HEK293 (cell line): Measurements from ENCODE around the gene KCNG3.

ENCODE experiments used
- AEBP2 ChIP-seq: fragments of 450-650 bp; formaldehyde crosslinking; IDR thresholded peaks from 2 replicates; pipeline ENCODE4 v1.5.1; 2016; ENCODE audit warnings: missing biosample characterization, missing genetic modification characterization, borderline replicate concordance
- BCL11B ChIP-seq: fragments of 450-650 bp; formaldehyde crosslinking; IDR thresholded peaks from 2 replicates; pipeline ENCODE4 v1.5.1; 2016; ENCODE audit warnings: low read depth, missing biosample characterization, missing genetic modification characterization
- BCL6B ChIP-seq: fragments of 450-650 bp; formaldehyde crosslinking; IDR thresholded peaks from 2 replicates; pipeline ENCODE4 v1.5.1; 2017; ENCODE audit warnings: missing biosample characterization, missing genetic modification characterization
- FEZF1 ChIP-seq: fragments of 450-650 bp; formaldehyde crosslinking; IDR thresholded peaks from 2 replicates; pipeline ENCODE4 v1.5.1; 2016; ENCODE audit warnings: missing biosample characterization, missing genetic modification characterization
- GLI2 ChIP-seq: fragments of 450-650 bp; formaldehyde crosslinking; IDR thresholded peaks from 2 replicates; pipeline ENCODE4; 2017; ENCODE audit warnings: missing biosample characterization, missing genetic modification characterization, low read depth, borderline replicate concordance
- HIC1 ChIP-seq: fragments of 450-650 bp; formaldehyde crosslinking; IDR thresholded peaks from 2 replicates; pipeline ENCODE4 v1.5.1; 2016; ENCODE audit warnings: missing biosample characterization, missing genetic modification characterization
- KLF10 ChIP-seq: fragments of 450-650 bp; IDR thresholded peaks from 2 replicates; pipeline ENCODE4 v1.5.1; 2018; ENCODE audit warnings: missing biosample characterization, mild to moderate bottlenecking, missing genetic modification characterization
- MZF1 ChIP-seq: fragments of 450-650 bp; formaldehyde crosslinking; IDR thresholded peaks from 2 replicates; pipeline ENCODE4 v1.5.1; 2017; ENCODE audit warnings: missing biosample characterization, missing genetic modification characterization, borderline replicate concordance
- REPIN1 ChIP-seq: fragments of 450-650 bp; formaldehyde crosslinking; IDR thresholded peaks from 2 replicates; pipeline ENCODE4 v1.5.1; 2017; ENCODE audit warnings: missing biosample characterization, missing genetic modification characterization, low read depth
- ZBTB20 ChIP-seq: fragments of 450-650 bp; formaldehyde crosslinking; IDR thresholded peaks from 2 replicates; pipeline ENCODE4 v1.5.1; 2016; ENCODE audit warnings: missing biosample characterization, missing genetic modification characterization
- ZNF132 ChIP-seq: fragments of 450-650 bp; formaldehyde crosslinking; IDR thresholded peaks from 2 replicates; pipeline ENCODE4 v1.5.1; 2017; ENCODE audit warnings: missing biosample characterization, missing genetic modification characterization, borderline replicate concordance
- ZNF140 ChIP-seq: fragments of 450-650 bp; formaldehyde crosslinking; IDR thresholded peaks from 2 replicates; pipeline ENCODE4 v1.5.1; 2016; ENCODE audit warnings: missing biosample characterization, missing genetic modification characterization
- ZNF146 ChIP-seq: fragments of 450-650 bp; formaldehyde crosslinking; IDR thresholded peaks from 2 replicates; pipeline ENCODE4 v1.5.1; 2016; ENCODE audit warnings: missing biosample characterization, missing genetic modification characterization
- ZNF157 ChIP-seq: fragments of 450-650 bp; formaldehyde crosslinking; IDR thresholded peaks from 2 replicates; pipeline ENCODE4 v1.5.1; 2016; ENCODE audit warnings: missing biosample characterization, missing genetic modification characterization
- ZNF211 ChIP-seq: fragments of 450-650 bp; formaldehyde crosslinking; IDR thresholded peaks from 2 replicates; pipeline ENCODE4 v1.5.1; 2016; ENCODE audit warnings: low read depth, missing biosample characterization, missing genetic modification characterization
- ZNF239 ChIP-seq: fragments of 450-650 bp; formaldehyde crosslinking; IDR thresholded peaks from 2 replicates; pipeline ENCODE4 v1.5.1; 2016; ENCODE audit warnings: missing biosample characterization, missing genetic modification characterization
- ZNF311 ChIP-seq: fragments of 450-650 bp; formaldehyde crosslinking; IDR thresholded peaks from 2 replicates; pipeline ENCODE4 v1.5.1; 2017; ENCODE audit warnings: missing biosample characterization, missing genetic modification characterization, borderline replicate concordance
- ZNF473 ChIP-seq: fragments of 450-650 bp; formaldehyde crosslinking; IDR thresholded peaks from 2 replicates; pipeline ENCODE4 v1.5.1; 2017; ENCODE audit warnings: missing biosample characterization, missing genetic modification characterization
- ZNF48 ChIP-seq: fragments of 450-650 bp; formaldehyde crosslinking; IDR thresholded peaks from 2 replicates; pipeline ENCODE4 v1.5.1; 2016; ENCODE audit warnings: missing biosample characterization, missing genetic modification characterization
- ZNF518A ChIP-seq: fragments of 450-650 bp; formaldehyde crosslinking; conservative IDR thresholded peaks from 2 replicates; pipeline ENCODE4 v1.5.1; 2016; ENCODE audit warnings: low read depth, missing biosample characterization, missing genetic modification characterization
- ZNF658 ChIP-seq: fragments of 450-650 bp; formaldehyde crosslinking; IDR thresholded peaks from 2 replicates; pipeline ENCODE4; 2016; ENCODE audit warnings: missing biosample characterization, missing genetic modification characterization
- ZNF664 ChIP-seq: fragments of 450-650 bp; formaldehyde crosslinking; IDR thresholded peaks from 2 replicates; pipeline ENCODE4 v1.5.1; 2016; ENCODE audit warnings: missing biosample characterization, missing genetic modification characterization
- ZNF76 ChIP-seq: fragments of 450-650 bp; formaldehyde crosslinking; IDR thresholded peaks from 2 replicates; pipeline ENCODE4; 2016; ENCODE audit warnings: low read depth, missing biosample characterization, missing genetic modification characterization, borderline replicate concordance
- ZNF776 ChIP-seq: fragments of 450-650 bp; formaldehyde crosslinking; IDR thresholded peaks from 2 replicates; pipeline ENCODE4 v1.5.0; 2017; ENCODE audit warnings: missing biosample characterization, missing genetic modification characterization, borderline replicate concordance
- ZNF785 ChIP-seq: fragments of 450-650 bp; formaldehyde crosslinking; IDR thresholded peaks from 2 replicates; pipeline ENCODE4 v1.5.1; 2016; ENCODE audit warnings: missing biosample characterization, missing genetic modification characterization
- TF ChIP-seq, protein P1 (sequence below): fragments of 450-650 bp; formaldehyde crosslinking; IDR thresholded peaks from 2 replicates; pipeline ENCODE4 v1.5.1; 2016; ENCODE audit warnings: missing biosample characterization, missing genetic modification characterization
- TF ChIP-seq, protein P2 (sequence below): fragments of 450-650 bp; formaldehyde crosslinking; IDR thresholded peaks from 2 replicates; pipeline ENCODE4 v1.5.1; 2016; ENCODE audit warnings: missing biosample characterization, missing genetic modification characterization, borderline replicate concordance

KCNG3 gene

GRCh38 chr2:42430188-42430587, 63.6 kb downstream of the KCNG3 start (continued):
- TF ChIP-seq ZNF658 (tag by site-specific recombination) (no peak), ZNF518A (tag by site-specific recombination) (peak; percentile 87), ZNF48 (no peak), ZNF311 (tag by site-specific recombination) (no peak), MZF1 (no peak), KLF10 (tag by site-specific recombination) (no peak), ZNF211 (tag by site-specific recombination) (no peak), ZNF239 (tag by site-specific recombination) (no peak), ZNF140 (tag by site-specific recombination) (peak; percentile 78; the same call in 1 of the 2 replicates), ZNF76 (tag by site-specific recombination) (no peak), FEZF1 (no peak), ZNF473 (tag by site-specific recombination) (no peak), ZNF776 (tag by site-specific recombination) (no peak), HIC1 (tag by site-specific recombination) (no peak), GLI2 (tag by site-specific recombination) (no peak; the same call in 1 of the 2 replicates), ZNF785 (no peak), ZNF132 (tag by site-specific recombination) (no peak), ZNF146 (tag by site-specific recombination) (no peak), ZNF664 (tag by site-specific recombination) (peak; percentile 67), REPIN1 (tag by site-specific recombination) (no peak), AEBP2 (tag by site-specific recombination) (0 out of 2 replicates have a peak, but pooled peaks have one; percentile 13), ZNF157 (tag by site-specific recombination) (no peak), BCL6B (tag by site-specific recombination) (no peak), BCL11B (tag by site-specific recombination) (no peak), ZBTB20 (tag by site-specific recombination) (no peak)
- TF ChIP-seq, protein P1, sequence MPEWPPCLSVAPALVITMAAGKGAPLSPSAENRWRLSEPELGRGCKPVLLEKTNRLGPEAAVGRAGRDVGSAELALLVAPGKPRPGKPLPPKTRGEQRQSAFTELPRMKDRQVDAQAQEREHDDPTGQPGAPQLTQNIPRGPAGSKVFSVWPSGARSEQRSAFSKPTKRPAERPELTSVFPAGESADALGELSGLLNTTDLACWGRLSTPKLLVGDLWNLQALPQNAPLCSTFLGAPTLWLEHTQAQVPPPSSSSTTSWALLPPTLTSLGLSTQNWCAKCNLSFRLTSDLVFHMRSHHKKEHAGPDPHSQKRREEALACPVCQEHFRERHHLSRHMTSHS (tag by site-specific recombination) = no peak
- TF ChIP-seq, protein P2, sequence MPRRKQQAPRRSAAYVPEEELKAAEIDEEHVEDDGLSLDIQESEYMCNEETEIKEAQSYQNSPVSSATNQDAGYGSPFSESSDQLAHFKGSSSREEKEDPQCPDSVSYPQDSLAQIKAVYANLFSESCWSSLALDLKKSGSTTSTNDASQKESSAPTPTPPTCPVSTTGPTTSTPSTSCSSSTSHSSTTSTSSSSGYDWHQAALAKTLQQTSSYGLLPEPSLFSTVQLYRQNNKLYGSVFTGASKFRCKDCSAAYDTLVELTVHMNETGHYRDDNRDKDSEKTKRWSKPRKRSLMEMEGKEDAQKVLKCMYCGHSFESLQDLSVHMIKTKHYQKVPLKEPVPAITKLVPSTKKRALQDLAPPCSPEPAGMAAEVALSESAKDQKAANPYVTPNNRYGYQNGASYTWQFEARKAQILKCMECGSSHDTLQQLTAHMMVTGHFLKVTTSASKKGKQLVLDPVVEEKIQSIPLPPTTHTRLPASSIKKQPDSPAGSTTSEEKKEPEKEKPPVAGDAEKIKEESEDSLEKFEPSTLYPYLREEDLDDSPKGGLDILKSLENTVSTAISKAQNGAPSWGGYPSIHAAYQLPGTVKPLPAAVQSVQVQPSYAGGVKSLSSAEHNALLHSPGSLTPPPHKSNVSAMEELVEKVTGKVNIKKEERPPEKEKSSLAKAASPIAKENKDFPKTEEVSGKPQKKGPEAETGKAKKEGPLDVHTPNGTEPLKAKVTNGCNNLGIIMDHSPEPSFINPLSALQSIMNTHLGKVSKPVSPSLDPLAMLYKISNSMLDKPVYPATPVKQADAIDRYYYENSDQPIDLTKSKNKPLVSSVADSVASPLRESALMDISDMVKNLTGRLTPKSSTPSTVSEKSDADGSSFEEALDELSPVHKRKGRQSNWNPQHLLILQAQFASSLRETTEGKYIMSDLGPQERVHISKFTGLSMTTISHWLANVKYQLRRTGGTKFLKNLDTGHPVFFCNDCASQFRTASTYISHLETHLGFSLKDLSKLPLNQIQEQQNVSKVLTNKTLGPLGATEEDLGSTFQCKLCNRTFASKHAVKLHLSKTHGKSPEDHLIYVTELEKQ (tag by site-specific recombination) = no peak
